ENCODE results near the gene LIMS2. TPM values are rescaled to one million over a fixed set of nuclear protein-coding genes. Genes with fewer than 3 reads are reported as not detected.

LIMS2 gene
- polyA plus RNA-seq, 1 donor (not counting 4 experiments of a cell fraction or from before 2014, with no cell fraction given) = not detected

DNA sequence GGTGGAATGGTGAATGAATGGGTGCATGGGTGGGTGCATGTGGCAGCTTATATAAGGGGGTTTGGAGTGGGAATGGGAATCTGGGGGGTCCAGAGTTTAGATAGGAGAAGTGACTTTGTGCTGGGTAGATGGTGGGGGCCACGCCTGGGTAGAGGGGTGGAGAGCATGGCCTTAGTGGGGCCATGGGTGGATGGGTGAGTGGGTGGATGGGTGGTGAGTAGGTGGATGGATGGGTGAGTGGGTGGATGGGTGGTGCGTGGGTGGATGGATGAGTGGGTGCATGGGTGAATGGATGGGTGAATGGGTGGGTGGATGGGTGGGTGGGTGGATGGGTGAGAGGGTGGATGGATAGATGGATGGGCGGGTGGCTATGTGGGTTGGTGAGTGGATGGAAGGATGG, 86.0 kb downstream of the LIMS2 start:
- H3K79me2 ChIP-seq (ENCODE audit: control insufficient read depth, insufficient read depth, low read length) = no peaks in the 10 kb centered on the region
- no peaks in the 10 kb centered on the region for H3K9me3 ChIP-seq (ENCODE audit: control insufficient read depth, low read depth, low read length)
- no peaks in the 10 kb centered on the region for H3K4me1 ChIP-seq (ENCODE audit: control insufficient read depth, extremely low read depth, insufficient read depth, low read length)
- H4K20me1 ChIP-seq (ENCODE audit: control insufficient read depth, extremely low read depth, insufficient read depth, low read length) = no peaks in the 10 kb centered on the region
- no peak for DNase-seq (ENCODE audit: low read depth, low spot score)
- H3K9me1 ChIP-seq (ENCODE audit: control insufficient read depth, extremely low read depth, insufficient read depth, low read length) = no peaks in the 10 kb centered on the region
- no peak overlapping the region for H3K27ac ChIP-seq (ENCODE audit: control insufficient read depth, insufficient read depth, low read length)
- H2AFZ ChIP-seq (ENCODE audit: control insufficient read depth, low read length) = no peak overlapping the region
- H3K4me2 ChIP-seq (ENCODE audit: control insufficient read depth, extremely low read depth, insufficient read depth, low read depth, low read length) = no peak overlapping the region
- H3K27me3 ChIP-seq (ENCODE audit: control insufficient read depth, extremely low read depth, insufficient read depth, low read length) = peaks cover 5% of the 10 kb centered on the region
- FAIRE-seq = no peak
- H3K4me3 ChIP-seq (ENCODE audit: control insufficient read depth in 2 of 3, extremely low read depth in 1 of 3, insufficient read depth in 2 of 3, low read depth in 1 of 3, low read length in 3 of 3) = no peak overlapping the region
- H3K9ac ChIP-seq (ENCODE audit: control insufficient read depth, extremely low read depth, insufficient read depth, low read length) = no peak overlapping the region
- no peaks in the 10 kb centered on the region for H3K36me3 ChIP-seq (ENCODE audit: control insufficient read depth in 2 of 2, extremely low read depth in 1 of 2, insufficient read depth in 2 of 2, low read length in 2 of 2)
- TF ChIP-seq, protein P1, sequence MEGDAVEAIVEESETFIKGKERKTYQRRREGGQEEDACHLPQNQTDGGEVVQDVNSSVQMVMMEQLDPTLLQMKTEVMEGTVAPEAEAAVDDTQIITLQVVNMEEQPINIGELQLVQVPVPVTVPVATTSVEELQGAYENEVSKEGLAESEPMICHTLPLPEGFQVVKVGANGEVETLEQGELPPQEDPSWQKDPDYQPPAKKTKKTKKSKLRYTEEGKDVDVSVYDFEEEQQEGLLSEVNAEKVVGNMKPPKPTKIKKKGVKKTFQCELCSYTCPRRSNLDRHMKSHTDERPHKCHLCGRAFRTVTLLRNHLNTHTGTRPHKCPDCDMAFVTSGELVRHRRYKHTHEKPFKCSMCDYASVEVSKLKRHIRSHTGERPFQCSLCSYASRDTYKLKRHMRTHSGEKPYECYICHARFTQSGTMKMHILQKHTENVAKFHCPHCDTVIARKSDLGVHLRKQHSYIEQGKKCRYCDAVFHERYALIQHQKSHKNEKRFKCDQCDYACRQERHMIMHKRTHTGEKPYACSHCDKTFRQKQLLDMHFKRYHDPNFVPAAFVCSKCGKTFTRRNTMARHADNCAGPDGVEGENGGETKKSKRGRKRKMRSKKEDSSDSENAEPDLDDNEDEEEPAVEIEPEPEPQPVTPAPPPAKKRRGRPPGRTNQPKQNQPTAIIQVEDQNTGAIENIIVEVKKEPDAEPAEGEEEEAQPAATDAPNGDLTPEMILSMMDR (optimal IDR thresholded peaks at IDR 0.05 in 1 of 3, IDR thresholded peaks at IDR 0.05 in 1 of 3, conservative IDR thresholded peaks at IDR 0.05 in 1 of 3; ENCODE audit: extremely low read depth in 1 of 3, insufficient read depth in 2 of 3, low read length in 3 of 3) = no peak
- TF ChIP-seq EZH2 (IDR thresholded peaks at IDR 0.05; ENCODE audit: low read length) = no peak
- dilution Hi-C loops (cut with MboI; ENCODE audit: extremely low pct_ligation_motif_present, low sequenced_read_pairs) = loop anchor here (25.0 kb wide), 1 partner anchor 98 kb away; the partner anchor contains the start of gene LIMS2

Other genes with a start within 250 kb of the LIMS2 start
- 34.8 to 52.0 TPM (median 50.3 TPM) in 3 replicates for gene IWS1, start 149.0 kb downstream of the LIMS2 start, polyA plus RNA-seq
- not detected in 3 replicates for gene MYO7B, start 139.8 kb downstream of the LIMS2 start, polyA plus RNA-seq
- gene GPR17, start 29.4 kb downstream of the LIMS2 start, polyA plus RNA-seq = not detected in 3 replicates
- 1.8 to 2.4 TPM (median 2.3 TPM) in 3 replicates for gene SFT2D3, start 26.0 kb upstream of the LIMS2 start, polyA plus RNA-seq
- gene WDR33, start 135.6 kb upstream of the LIMS2 start, polyA plus RNA-seq = 25.4 to 44.5 TPM (median 26.5 TPM) in 3 replicates
- 8.3 to 27.3 TPM (median 15.3 TPM) in 3 replicates for gene POLR2D, start 182.6 kb upstream of the LIMS2 start, polyA plus RNA-seq
- 12.6 to 23.0 TPM (median 16.8 TPM) in 3 replicates for gene AMMECR1L, start 210.4 kb upstream of the LIMS2 start, polyA plus RNA-seq